Gastrocnemius medialis (tissue), 4 donors: ENCODE data around the gene VEGFA.

Source experiments
- POLR2A ChIP-seq, 2 donors: fragments of 450-650 bp; IDR thresholded peaks; one replicate each; pipeline ENCODE4 v1.6.1; 2017; ENCODE audit warnings: antibody characterized with exemption in 2 of 2, mild to moderate bottlenecking in 2 of 2, moderate library complexity in 2 of 2
- TF ChIP-seq, protein P1 (sequence below), 5 experiments: fragments of 450-650 bp in 3 of 5; fragments of 200-600 bp in 2 of 5; sonication (generic) in 2 of 5; IDR thresholded peaks in 4 of 5; conservative IDR thresholded peaks in 1 of 5; 1 replicate in 4 of 5; 2 replicates in 1 of 5; pipeline ENCODE4 v1.5.1; 2016 to 2019; ENCODE audit warnings: antibody characterized with exemption in 5 of 5, mild to moderate bottlenecking in 3 of 5, moderate library complexity in 3 of 5

DNA sequence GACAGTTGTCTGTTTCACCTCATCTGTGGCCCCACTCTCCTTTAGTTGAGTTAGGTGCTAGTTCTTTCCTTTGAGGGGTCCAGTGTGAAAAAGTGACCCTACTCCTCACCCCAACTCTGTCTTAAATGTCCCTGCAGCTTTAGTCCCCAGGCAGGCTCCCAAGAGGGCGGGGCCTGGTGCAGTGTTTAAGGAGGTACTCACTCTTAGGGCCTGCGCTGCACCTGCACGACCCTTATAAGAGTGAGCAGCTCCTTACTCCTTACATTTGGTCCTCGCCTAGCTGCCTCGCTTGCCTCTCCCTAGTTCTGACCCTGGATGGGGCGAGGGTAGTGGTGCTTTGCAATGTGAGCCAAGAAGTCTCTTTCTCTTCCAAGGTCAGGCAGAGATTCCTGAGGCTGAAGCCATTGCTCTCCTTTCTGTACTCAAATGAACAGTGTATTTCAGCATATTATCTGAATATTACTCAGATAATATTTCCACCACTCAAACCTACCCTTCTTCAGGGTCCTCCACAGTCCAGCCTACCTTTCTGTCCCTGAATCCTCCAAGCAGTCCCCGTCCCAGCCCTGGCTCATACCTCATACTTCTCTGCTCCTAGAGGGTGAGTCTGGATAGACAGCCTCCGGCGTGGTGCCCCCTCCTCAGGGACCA is 11.9 kb upstream of the VEGFA start:
- TF ChIP-seq, protein P1, sequence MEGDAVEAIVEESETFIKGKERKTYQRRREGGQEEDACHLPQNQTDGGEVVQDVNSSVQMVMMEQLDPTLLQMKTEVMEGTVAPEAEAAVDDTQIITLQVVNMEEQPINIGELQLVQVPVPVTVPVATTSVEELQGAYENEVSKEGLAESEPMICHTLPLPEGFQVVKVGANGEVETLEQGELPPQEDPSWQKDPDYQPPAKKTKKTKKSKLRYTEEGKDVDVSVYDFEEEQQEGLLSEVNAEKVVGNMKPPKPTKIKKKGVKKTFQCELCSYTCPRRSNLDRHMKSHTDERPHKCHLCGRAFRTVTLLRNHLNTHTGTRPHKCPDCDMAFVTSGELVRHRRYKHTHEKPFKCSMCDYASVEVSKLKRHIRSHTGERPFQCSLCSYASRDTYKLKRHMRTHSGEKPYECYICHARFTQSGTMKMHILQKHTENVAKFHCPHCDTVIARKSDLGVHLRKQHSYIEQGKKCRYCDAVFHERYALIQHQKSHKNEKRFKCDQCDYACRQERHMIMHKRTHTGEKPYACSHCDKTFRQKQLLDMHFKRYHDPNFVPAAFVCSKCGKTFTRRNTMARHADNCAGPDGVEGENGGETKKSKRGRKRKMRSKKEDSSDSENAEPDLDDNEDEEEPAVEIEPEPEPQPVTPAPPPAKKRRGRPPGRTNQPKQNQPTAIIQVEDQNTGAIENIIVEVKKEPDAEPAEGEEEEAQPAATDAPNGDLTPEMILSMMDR (IDR thresholded peaks at IDR 0.05 in 4 of 5, conservative IDR thresholded peaks at IDR 0.05 in 1 of 5) = no peak
- TF ChIP-seq POLR2A (IDR thresholded peaks at IDR 0.05) = no peak
